HCT116 (cell line): ENCODE results near the gene C19orf85.

Experiments used
- POLR2AphosphoS5 ChIP-seq: IDR thresholded peaks from 2 replicates; pipeline ENCODE4 v1.6.1; 2011; ENCODE audit warnings: mild to moderate bottlenecking, low read depth, low read length, moderate library complexity
- TF ChIP-seq, protein P1 (sequence below), 3 experiments: fragments of 200-600 bp in 1 of 3; sonication (generic) in 1 of 3; IDR thresholded peaks in 2 of 3; conservative IDR thresholded peaks in 1 of 3; 2 replicates each; pipeline ENCODE4 v1.5.1; 2012 to 2017; ENCODE audit warnings: low read depth in 2 of 3, low read length in 2 of 3, antibody characterized with exemption in 1 of 3, borderline replicate concordance in 1 of 3, control low read depth in 1 of 3, mild to moderate bottlenecking in 1 of 3, mixed read lengths in 1 of 3, mixed run types in 1 of 3, moderate library complexity in 1 of 3; ENCODE audit not compliant: insufficient read depth in 1 of 3

DNA sequence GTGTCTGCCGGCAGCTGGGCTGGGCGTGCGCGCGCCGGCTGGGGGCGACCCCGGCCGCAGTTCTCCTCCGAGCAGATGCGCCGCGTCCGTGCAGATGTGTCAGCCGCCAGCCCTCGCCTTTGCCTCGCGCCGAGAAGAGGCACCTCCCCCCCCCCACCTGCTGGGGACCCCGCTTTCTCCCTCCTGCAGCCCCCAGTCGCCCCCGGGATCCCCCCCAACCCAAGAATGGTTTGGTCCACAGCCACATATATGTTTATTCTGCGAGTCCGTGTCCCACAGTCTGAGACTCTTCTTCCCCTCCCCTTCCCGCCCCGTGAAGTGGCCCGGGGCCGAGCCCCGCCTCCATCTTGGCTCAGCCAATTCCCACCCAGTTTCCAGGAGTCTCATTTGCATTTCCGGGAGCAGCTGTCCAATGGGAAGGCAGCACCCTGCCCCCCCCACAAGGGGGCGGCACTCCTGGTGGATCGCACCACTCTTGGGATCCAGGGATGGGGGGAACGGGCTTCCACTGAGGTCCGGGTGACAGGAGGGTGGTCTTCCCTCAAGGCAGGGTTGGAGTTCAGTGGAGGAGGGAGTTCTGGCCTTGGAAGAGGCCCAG, 11.7 kb downstream of the C19orf85 start:
- TF ChIP-seq, protein P1, sequence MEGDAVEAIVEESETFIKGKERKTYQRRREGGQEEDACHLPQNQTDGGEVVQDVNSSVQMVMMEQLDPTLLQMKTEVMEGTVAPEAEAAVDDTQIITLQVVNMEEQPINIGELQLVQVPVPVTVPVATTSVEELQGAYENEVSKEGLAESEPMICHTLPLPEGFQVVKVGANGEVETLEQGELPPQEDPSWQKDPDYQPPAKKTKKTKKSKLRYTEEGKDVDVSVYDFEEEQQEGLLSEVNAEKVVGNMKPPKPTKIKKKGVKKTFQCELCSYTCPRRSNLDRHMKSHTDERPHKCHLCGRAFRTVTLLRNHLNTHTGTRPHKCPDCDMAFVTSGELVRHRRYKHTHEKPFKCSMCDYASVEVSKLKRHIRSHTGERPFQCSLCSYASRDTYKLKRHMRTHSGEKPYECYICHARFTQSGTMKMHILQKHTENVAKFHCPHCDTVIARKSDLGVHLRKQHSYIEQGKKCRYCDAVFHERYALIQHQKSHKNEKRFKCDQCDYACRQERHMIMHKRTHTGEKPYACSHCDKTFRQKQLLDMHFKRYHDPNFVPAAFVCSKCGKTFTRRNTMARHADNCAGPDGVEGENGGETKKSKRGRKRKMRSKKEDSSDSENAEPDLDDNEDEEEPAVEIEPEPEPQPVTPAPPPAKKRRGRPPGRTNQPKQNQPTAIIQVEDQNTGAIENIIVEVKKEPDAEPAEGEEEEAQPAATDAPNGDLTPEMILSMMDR (IDR thresholded peaks at IDR 0.05 in 2 of 3, conservative IDR thresholded peaks at IDR 0.05 in 1 of 3; ENCODE audit: borderline replicate concordance in 1 of 3, insufficient read depth in 1 of 3, low read depth in 2 of 3, low read length in 2 of 3) = no peak
- TF ChIP-seq POLR2AphosphoS5 = no peak
